ENCODE results near the gene RAVER2.

The RAVER2 gene

GRCh38 chr1:64861611-64862010, 116.7 kb downstream of the RAVER2 start:
- Histone ChIP-seq H3K9ac (ENCODE audit: low read depth, low read length) (no peak overlapping the region), H3K36me3 (ENCODE audit: control insufficient read depth, insufficient read depth, low read length) (peaks cover 23% of the 10 kb centered on the region), H3K27ac (ENCODE audit: low read depth, low read length) (no peak overlapping the region)

GRCh38 chr1:64864018-64864940, 119.4 kb downstream of the RAVER2 start:
- peaks cover 16% of the 10 kb centered on the region for H3K36me3 ChIP-seq (ENCODE audit: control insufficient read depth, insufficient read depth, low read length)
- H3K27me3 ChIP-seq (ENCODE audit: control insufficient read depth, insufficient read depth, low read length): no peaks in the 10 kb centered on the region
- no peaks in the 10 kb centered on the region for H3K9me3 ChIP-seq (ENCODE audit: control insufficient read depth, insufficient read depth, low read length)
- H3K4me3 ChIP-seq (ENCODE audit: low read depth, low read length): no peak overlapping the region
- no peak overlapping the region for H3K9ac ChIP-seq (ENCODE audit: low read depth, low read length)
- H3K27ac ChIP-seq (ENCODE audit: low read depth, low read length): no peak overlapping the region
- H3K4me1 ChIP-seq (ENCODE audit: control insufficient read depth, insufficient read depth, low read length): peaks cover 5% of the 10 kb centered on the region; the same call in 1 of the 2 replicates

More at GRCh38 chr1:64861611-64862010, 116.7 kb downstream of the RAVER2 start:
- H3K27me3 ChIP-seq (ENCODE audit: control insufficient read depth, insufficient read depth, low read length): no peaks in the 10 kb centered on the region
- H3K4me3 ChIP-seq (ENCODE audit: low read depth, low read length): no peak overlapping the region
- H3K4me1 ChIP-seq (ENCODE audit: control insufficient read depth, insufficient read depth, low read length): peaks cover 5% of the 10 kb centered on the region; the same call in 1 of the 2 replicates
- no peaks in the 10 kb centered on the region for H3K9me3 ChIP-seq (ENCODE audit: control insufficient read depth, insufficient read depth, low read length)

GRCh38 chr1:64865105-64865757, 120.4 kb downstream of the RAVER2 start:
- Histone ChIP-seq H3K4me3 (ENCODE audit: low read depth, low read length) (no peak overlapping the region), H3K9ac (ENCODE audit: low read depth, low read length) (no peak overlapping the region), H3K36me3 (ENCODE audit: control insufficient read depth, insufficient read depth, low read length) (peaks cover 8% of the 10 kb centered on the region; the same call in 1 of the 2 replicates), H3K4me1 (ENCODE audit: control insufficient read depth, insufficient read depth, low read length) (peaks cover 5% of the 10 kb centered on the region; the same call in 1 of the 2 replicates), H3K27me3 (ENCODE audit: control insufficient read depth, insufficient read depth, low read length) (no peaks in the 10 kb centered on the region), H3K9me3 (ENCODE audit: control insufficient read depth, insufficient read depth, low read length) (no peaks in the 10 kb centered on the region), H3K27ac (ENCODE audit: low read depth, low read length) (no peak overlapping the region)

- H3K36me3 ChIP-seq (ENCODE audit: control insufficient read depth, insufficient read depth, low read length): peaks cover 8% of the 10 kb centered on the region; the same call in 1 of the 2 replicates
- H3K9ac ChIP-seq (ENCODE audit: low read depth, low read length): no peak overlapping the region
- no peaks in the 10 kb centered on the region for H3K27me3 ChIP-seq (ENCODE audit: control insufficient read depth, insufficient read depth, low read length)
Observed at GRCh38 chr1:64866689-64867088, 121.8 kb downstream of the RAVER2 start.

GRCh38 chr1:64867266-64867665, 122.4 kb downstream of the RAVER2 start:
- Histone ChIP-seq H3K36me3 (ENCODE audit: control insufficient read depth, insufficient read depth, low read length) (peaks cover 8% of the 10 kb centered on the region; the same call in 1 of the 2 replicates), H3K27me3 (ENCODE audit: control insufficient read depth, insufficient read depth, low read length) (no peaks in the 10 kb centered on the region), H3K27ac (ENCODE audit: low read depth, low read length) (no peak overlapping the region), H3K9me3 (ENCODE audit: control insufficient read depth, insufficient read depth, low read length) (no peaks in the 10 kb centered on the region), H3K4me3 (ENCODE audit: low read depth, low read length) (no peak overlapping the region), H3K4me1 (ENCODE audit: control insufficient read depth, insufficient read depth, low read length) (no peaks in the 10 kb centered on the region), H3K9ac (ENCODE audit: low read depth, low read length) (no peak overlapping the region)

More at GRCh38 chr1:64866689-64867088, 121.8 kb downstream of the RAVER2 start:
- Histone ChIP-seq H3K4me1 (ENCODE audit: control insufficient read depth, insufficient read depth, low read length) (peaks cover 4% of the 10 kb centered on the region; the same call in 1 of the 2 replicates), H3K9me3 (ENCODE audit: control insufficient read depth, insufficient read depth, low read length) (no peaks in the 10 kb centered on the region), H3K4me3 (ENCODE audit: low read depth, low read length) (no peak overlapping the region), H3K27ac (ENCODE audit: low read depth, low read length) (no peak overlapping the region)

- Histone ChIP-seq H3K4me1 (ENCODE audit: control insufficient read depth, insufficient read depth, low read length) (no peaks in the 10 kb centered on the region), H3K27ac (ENCODE audit: low read depth, low read length) (no peak overlapping the region), H3K27me3 (ENCODE audit: control insufficient read depth, insufficient read depth, low read length) (no peaks in the 10 kb centered on the region), H3K9me3 (ENCODE audit: control insufficient read depth, insufficient read depth, low read length) (no peaks in the 10 kb centered on the region), H3K36me3 (ENCODE audit: control insufficient read depth, insufficient read depth, low read length) (0 out of 2 replicates have a peak, but pooled peaks cover 10% of the 10 kb centered on the region), H3K9ac (ENCODE audit: low read depth, low read length) (no peak overlapping the region), H3K4me3 (ENCODE audit: low read depth, low read length) (no peak overlapping the region)
Observed at GRCh38 chr1:64871256-64871655, 126.4 kb downstream of the RAVER2 start.

- Histone ChIP-seq H3K4me1 (ENCODE audit: control insufficient read depth, insufficient read depth, low read length) (peaks cover 2% of the 10 kb centered on the region; the same call in 1 of the 2 replicates), H3K27ac (ENCODE audit: low read depth, low read length) (no peak overlapping the region), H3K9ac (ENCODE audit: low read depth, low read length) (no peak overlapping the region), H3K27me3 (ENCODE audit: control insufficient read depth, insufficient read depth, low read length) (no peaks in the 10 kb centered on the region), H3K36me3 (ENCODE audit: control insufficient read depth, insufficient read depth, low read length) (0 out of 2 replicates have a peak, but pooled peaks cover 6% of the 10 kb centered on the region), H3K9me3 (ENCODE audit: control insufficient read depth, insufficient read depth, low read length) (no peaks in the 10 kb centered on the region), H3K4me3 (ENCODE audit: low read depth, low read length) (no peak overlapping the region)
Observed at GRCh38 chr1:64872067-64872466, 127.2 kb downstream of the RAVER2 start.

- Histone ChIP-seq H3K9me3 (ENCODE audit: control insufficient read depth, insufficient read depth, low read length) (no peaks in the 10 kb centered on the region), H3K27ac (ENCODE audit: low read depth, low read length) (no peak overlapping the region), H3K36me3 (ENCODE audit: control insufficient read depth, insufficient read depth, low read length) (0 out of 2 replicates have a peak, but pooled peaks cover 6% of the 10 kb centered on the region)
Observed at GRCh38 chr1:64873576-64873975, 128.7 kb downstream of the RAVER2 start.

GRCh38 chr1:64874666-64875065, 129.8 kb downstream of the RAVER2 start:
- Histone ChIP-seq H3K9ac (ENCODE audit: low read depth, low read length) (no peak overlapping the region), H3K27ac (ENCODE audit: low read depth, low read length) (no peak overlapping the region), H3K27me3 (ENCODE audit: control insufficient read depth, insufficient read depth, low read length) (no peaks in the 10 kb centered on the region), H3K9me3 (ENCODE audit: control insufficient read depth, insufficient read depth, low read length) (no peaks in the 10 kb centered on the region), H3K36me3 (ENCODE audit: control insufficient read depth, insufficient read depth, low read length) (0 out of 2 replicates have a peak, but pooled peaks cover 6% of the 10 kb centered on the region), H3K4me1 (ENCODE audit: control insufficient read depth, insufficient read depth, low read length) (peaks cover 11% of the 10 kb centered on the region), H3K4me3 (ENCODE audit: low read depth, low read length) (no peak overlapping the region)

More at GRCh38 chr1:64873576-64873975, 128.7 kb downstream of the RAVER2 start:
- Histone ChIP-seq H3K9ac (ENCODE audit: low read depth, low read length) (no peak overlapping the region), H3K27me3 (ENCODE audit: control insufficient read depth, insufficient read depth, low read length) (no peaks in the 10 kb centered on the region), H3K4me1 (ENCODE audit: control insufficient read depth, insufficient read depth, low read length) (peaks cover 11% of the 10 kb centered on the region), H3K4me3 (ENCODE audit: low read depth, low read length) (no peak overlapping the region)

GRCh38 chr1:64875101-64875500, 130.2 kb downstream of the RAVER2 start:
- Histone ChIP-seq H3K9me3 (ENCODE audit: control insufficient read depth, insufficient read depth, low read length) (no peaks in the 10 kb centered on the region), H3K9ac (ENCODE audit: low read depth, low read length) (no peak overlapping the region), H3K27ac (ENCODE audit: low read depth, low read length) (no peak overlapping the region), H3K4me1 (ENCODE audit: control insufficient read depth, insufficient read depth, low read length) (peaks cover 11% of the 10 kb centered on the region), H3K4me3 (ENCODE audit: low read depth, low read length) (no peak overlapping the region), H3K36me3 (ENCODE audit: control insufficient read depth, insufficient read depth, low read length) (0 out of 2 replicates have a peak, but pooled peaks cover 6% of the 10 kb centered on the region), H3K27me3 (ENCODE audit: control insufficient read depth, insufficient read depth, low read length) (no peaks in the 10 kb centered on the region)
